Activated CD8-positive, alpha-beta memory T cell treated with anti-CD3 and anti-CD28 coated beads for 1 hour (primary cell): ENCODE measurements around the gene GDPD5.

Source experiments
- DNase-seq, 2 donors: peaks; one replicate each; pipeline ENCODE4 v3.0.0-alpha.2; 2020; ENCODE audit warnings: low read depth in 1 of 2; ENCODE audit errors: extremely low read depth in 1 of 2

GDPD5 gene

GRCh38 chr11:75450236-75450635 lies 75.5 kb downstream of the GDPD5 start:
- no peak for DNase-seq

- DNase-seq: no peak
Measured at GRCh38 chr11:75449776-75450175, 76.0 kb downstream of the GDPD5 start.

- DNase-seq: no peak
Measured at GRCh38 chr11:75449271-75449670, 76.5 kb downstream of the GDPD5 start.

GRCh38 chr11:75447415-75447814 lies 78.3 kb downstream of the GDPD5 start:
- DNase-seq: no peak

GRCh38 chr11:75445315-75445953 lies 80.3 kb downstream of the GDPD5 start:
- DNase-seq: peak; percentile 37 to 68

DNA sequence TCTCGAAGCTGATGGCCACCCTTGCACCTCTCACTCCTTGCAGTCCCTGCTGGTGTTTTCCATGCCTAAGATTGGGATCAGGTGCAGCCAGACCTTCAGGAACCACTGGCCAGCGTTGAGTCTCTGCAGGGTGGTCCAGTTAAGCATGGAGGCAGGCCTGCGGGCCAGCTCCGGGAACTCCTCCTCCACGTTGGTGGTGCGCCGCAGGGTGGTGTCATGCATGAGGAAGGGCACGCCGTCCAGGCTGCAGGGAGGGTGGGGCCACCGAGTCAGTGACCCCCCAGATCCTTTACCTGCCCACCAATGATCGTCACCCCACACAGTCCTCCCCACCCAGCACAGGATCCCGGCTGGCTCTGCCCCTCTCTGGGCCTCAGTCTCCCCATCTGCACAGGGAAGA lies 82.7 kb downstream of the GDPD5 start:
- DNase-seq: no peak

- no peak for DNase-seq
Measured at GRCh38 chr11:75442161-75442885, 83.4 kb downstream of the GDPD5 start.

GRCh38 chr11:75441804-75442132 lies 84.0 kb downstream of the GDPD5 start:
- DNase-seq: no peak

DNA sequence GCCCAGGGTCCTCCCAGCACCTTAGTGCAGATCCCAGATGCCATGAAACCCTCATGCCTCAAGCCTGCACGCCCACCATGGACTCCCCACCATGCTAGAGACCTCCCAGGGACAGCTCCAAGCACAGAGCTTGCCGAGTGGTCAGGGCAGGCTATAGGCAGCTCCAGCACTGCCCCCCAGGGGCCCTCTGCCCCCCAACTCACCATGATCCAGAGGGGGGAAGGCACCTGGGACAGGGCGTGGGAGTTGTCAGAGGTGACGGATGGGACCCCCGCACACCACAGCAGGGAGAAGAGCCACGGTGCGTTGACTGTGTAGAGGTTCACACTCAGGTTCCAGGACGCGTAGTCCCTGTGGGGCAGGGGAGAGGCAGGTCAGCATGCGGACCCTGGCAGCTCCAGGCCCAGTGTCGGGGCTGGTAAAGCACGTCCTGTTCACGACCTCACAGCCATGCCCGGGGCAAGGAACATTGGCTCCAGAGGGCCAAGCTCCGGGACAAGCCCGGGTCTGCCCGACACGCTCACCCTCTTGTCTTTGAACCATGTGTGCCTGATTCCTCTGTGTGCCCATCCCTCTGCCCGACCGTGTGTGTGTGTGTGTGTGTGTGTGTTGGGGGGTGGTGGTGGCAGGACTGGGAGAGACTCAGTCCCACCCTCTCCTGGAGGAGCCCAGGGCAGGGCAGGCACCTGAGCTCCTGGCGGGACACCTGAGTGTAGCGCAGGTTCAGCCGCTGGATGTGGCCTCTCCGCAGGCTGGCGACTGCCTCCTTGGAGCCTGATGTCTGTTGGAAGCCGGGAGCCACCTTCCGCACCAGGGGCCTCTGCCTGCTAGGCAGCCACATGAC lies 84.6 kb downstream of the GDPD5 start:
- no peak for DNase-seq

GRCh38 chr11:75439495-75440120 lies 86.1 kb downstream of the GDPD5 start:
- no peak for DNase-seq

DNA sequence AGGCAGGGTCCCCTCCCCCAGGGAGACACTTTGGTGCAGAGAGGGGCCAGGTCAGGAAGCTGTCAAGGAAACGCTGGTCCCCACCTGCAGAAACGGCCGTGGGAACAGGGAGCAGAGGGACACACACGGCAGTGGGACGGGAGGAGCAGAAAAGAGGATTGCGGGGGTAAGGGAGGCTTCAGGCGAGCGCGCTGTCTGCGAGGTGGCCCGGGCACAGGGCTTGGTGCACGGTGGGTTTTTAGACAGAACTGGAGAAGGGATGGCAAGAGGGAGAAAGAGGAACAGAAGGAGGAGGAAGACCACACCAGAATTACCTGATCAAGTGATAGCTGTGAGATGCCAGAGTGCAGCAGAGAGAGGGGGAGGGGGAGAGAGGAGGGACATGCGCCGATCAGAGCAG lies 86.7 kb downstream of the GDPD5 start:
- DNase-seq: no peak

DNA sequence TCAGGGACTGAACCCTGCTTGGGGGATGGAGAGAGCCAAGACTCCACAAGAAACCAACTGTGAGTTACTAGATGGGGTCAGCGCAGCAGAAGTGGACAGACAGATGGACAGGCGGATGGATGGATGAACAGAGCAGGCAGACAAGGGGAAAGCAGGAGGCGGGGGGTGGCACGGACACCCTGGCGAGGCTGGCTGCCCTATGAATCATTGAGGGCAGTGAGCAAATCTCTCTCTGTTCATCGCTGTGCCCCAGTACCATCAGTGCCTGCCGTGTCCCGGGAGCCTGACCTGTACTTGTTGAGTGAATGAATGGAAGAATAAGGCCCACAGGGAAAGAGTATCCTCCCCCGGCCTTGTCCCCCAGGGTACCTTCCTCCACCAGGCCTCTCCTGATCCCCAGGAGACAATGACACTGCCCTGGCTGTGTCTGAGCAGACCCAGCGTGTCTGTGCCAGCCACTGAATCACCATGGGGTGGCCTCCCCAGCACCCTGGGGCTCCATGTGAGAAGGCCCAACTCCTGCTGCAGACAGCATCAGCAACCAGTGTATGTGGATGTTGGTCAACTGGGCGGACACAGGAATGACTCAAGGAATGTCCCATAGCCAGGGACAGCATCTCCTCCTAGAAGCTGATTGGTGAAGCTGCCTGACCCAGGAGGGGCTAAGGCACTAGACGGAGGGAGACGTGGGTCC lies 87.6 kb downstream of the GDPD5 start:
- no peak for DNase-seq

GRCh38 chr11:75436806-75437205 lies 88.9 kb downstream of the GDPD5 start:
- no peak for DNase-seq

DNA sequence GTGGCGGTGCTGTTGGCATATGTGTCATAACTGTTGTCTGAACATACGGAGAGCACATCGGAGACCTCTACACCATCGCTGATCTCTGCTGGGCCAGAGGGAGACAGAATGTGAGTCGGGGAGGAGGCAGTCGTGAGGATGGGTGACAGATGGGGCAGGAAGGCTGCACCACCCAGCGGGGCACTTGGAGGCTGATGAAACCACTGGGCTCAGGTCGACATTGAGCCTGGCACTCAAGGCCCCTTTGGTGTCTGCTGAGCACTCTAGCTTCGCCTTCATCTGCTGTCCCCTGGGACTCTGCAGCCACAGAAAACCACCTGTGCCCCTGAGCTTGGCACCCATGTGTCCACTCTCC lies 90.2 kb downstream of the GDPD5 start:
- no peak for DNase-seq

DNA sequence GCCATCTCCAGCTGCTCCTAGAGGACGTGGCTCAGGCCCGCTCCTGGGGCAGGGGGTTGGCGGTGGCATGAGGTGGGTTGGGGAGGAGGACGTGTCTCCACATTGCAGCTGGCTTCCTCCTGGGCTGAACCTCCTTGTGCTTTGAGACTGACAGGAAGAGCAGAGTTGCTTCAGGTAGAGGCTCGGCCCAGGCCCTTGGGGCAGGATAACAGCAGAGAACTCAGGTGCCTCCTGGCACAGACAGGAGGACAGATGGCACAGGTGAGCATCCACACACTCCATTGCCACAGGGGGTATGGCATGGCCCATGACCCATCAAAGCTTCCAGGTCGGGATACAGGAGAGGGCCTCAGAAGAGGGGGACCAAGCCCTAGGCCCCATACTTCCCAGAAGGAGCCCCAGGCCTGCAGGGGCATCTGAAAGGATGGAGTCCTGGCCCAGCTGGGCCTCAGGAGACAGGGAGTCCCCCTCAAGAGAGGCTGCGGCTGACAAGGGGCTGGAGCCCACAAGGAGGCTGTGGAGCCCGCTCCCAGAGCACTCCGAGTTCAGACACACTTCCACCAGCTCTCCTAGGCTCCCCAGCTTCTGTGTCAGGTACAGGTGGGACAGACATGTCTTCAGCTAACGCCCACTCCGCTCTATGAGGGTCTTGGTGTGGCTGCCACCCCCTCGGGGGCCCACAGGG lies 90.7 kb downstream of the GDPD5 start:
- DNase-seq: no peak

DNA sequence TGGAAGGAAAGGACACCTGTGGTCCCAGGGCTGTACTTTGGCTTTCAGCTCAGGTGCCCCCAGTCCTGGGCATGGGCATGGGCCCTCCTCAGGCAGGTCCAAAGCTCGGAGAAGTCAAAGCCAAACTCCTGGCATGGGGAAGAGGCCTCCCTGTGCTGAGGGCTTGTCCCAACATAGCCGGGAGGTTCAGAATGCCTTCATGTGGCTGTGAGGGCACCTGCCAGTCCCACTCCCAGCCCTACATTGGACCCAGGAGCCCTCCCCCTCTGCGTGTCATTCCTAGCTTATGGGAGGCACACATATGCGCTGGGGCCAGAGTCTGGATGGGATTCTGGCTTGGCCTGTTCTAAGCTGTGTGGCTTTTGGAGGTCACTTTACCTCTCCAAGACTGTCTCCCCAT lies 91.7 kb downstream of the GDPD5 start:
- DNase-seq: no peak

GRCh38 chr11:75433443-75433842 lies 92.3 kb downstream of the GDPD5 start:
- DNase-seq: no peak

GRCh38 chr11:75432911-75433321 lies 92.8 kb downstream of the GDPD5 start, which contains the start of gene KLHL35:
TSS of gene KLHL35 (minus strand) at chr11:75433203. CDS start at chr11:75430629, 2,574 bp downstream.
- no peak for DNase-seq

DNA sequence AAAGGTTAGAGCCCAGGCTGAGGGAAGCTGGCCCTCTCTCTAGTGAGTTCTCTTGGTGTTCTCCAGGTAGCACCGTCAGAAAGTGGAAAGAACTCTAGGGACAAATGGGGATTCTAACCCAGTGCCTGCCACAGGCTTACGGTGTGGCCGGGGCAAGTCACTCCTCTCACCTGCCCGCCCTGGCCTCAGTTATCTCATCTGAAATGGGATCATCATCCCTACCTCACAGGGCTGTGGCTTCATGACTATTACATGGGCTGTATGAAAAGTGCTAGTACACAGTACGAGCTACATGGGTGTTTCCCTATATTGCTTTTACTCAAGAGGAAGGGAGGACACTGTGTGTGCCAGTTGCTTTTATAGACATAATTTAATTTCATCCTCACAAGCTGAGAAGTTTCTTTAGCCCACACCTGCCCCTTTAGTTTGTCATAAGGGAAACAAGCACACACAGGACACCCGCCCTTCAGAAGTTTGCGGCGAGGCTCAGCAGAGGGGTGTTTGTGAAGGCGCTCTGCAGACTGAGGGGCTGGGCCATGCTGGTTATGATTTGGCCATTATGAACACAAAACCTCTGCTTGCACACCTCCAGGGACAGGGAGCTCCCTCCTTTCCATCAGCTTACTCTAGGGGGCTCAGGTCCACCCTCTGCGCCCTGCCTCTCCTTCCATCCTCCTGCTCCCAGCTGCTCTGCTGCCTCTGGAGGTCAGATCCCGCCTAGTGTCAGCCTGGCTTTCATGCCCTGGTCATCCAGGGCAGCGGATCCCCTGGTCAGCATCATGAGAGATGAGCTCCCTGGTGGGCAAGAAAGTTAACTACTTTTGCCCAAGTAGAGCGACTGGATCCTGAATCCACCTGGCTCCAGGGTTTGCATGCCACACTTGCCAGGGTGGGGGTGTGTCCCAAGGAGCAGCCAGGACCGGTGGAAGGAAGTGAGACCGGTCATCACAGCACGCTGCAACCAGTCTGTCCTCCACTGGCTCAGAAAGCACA lies 93.9 kb downstream of the GDPD5 start:
- no peak for DNase-seq
